ENCODE results near the gene ZC3H12A. TPM values are rescaled to one million over a fixed set of nuclear protein-coding genes. Genes with fewer than 3 reads are reported as not detected.

The ZC3H12A gene
- total and polyA plus RNA-seq, 11 donors = 1.8 to 8.5 (median 4.5) TPM

GRCh38 chr1:37442644-37443043 is 31.7 kb upstream of the ZC3H12A start:
- Histone ChIP-seq H3K4me3 (no peak overlapping the region), H3K27ac (no peak overlapping the region), H3K9me3 (no peaks in the 10 kb centered on the region), H3K4me1 (no peaks in the 10 kb centered on the region), H3K36me3 (no peaks in the 10 kb centered on the region), H3K27me3 (peaks cover 0 to 67% (median 12%) of the 10 kb centered on the region in 9 donors)
- intact Hi-C loops (cut with DNase I) = no loop called here
- WGBS, 4 donors = 59 to 71% (median 66%) methylated on average over 2 of the region's 2 CpGs
- no peak for DNase-seq
- no peak for ATAC-seq
- TF ChIP-seq POLR2A (IDR thresholded peaks at IDR 0.05) (no peak), CTCF (IDR thresholded peaks at IDR 0.05) (no peak)

- H3K27me3 ChIP-seq = peaks cover 0 to 39% (median 7%) of the 10 kb centered on the region in 9 donors
- intact Hi-C loops (cut with DNase I) = no loop called here
- ATAC-seq = no peak
- TF ChIP-seq CTCF (IDR thresholded peaks at IDR 0.05) (no peak), POLR2A (IDR thresholded peaks at IDR 0.05) (no peak)
- H3K4me1 ChIP-seq = peaks cover 0 to 7% (median 0%) of the 10 kb centered on the region in 12 donors
- 52 to 64% (median 59%) methylated on average over 6 of the region's 6 CpGs for WGBS, 4 donors
- no peaks in the 10 kb centered on the region for H3K36me3 ChIP-seq
- no peak for DNase-seq
- no peak overlapping the region for H3K4me3 ChIP-seq
- H3K9me3 ChIP-seq = no peaks in the 10 kb centered on the region
- no peak overlapping the region for H3K27ac ChIP-seq
These were observed 27.5 kb upstream of the ZC3H12A start for GRCh38 chr1:37446874-37447273.

- Histone ChIP-seq H3K4me1 (peaks cover 0 to 7% (median 0%) of the 10 kb centered on the region in 12 donors), H3K36me3 (no peaks in the 10 kb centered on the region), H3K27ac (no peak overlapping the region), H3K9me3 (no peaks in the 10 kb centered on the region), H3K4me3 (no peak overlapping the region), H3K27me3 (peaks cover 0 to 35% (median 7%) of the 10 kb centered on the region in 9 donors)
- no peak for ATAC-seq
- no peak for DNase-seq
- WGBS, 4 donors = 52 to 58% (median 57%) methylated on average over 2 of the region's 2 CpGs
- intact Hi-C loops (cut with DNase I) = no loop called here
- TF ChIP-seq POLR2A (IDR thresholded peaks at IDR 0.05) (no peak), CTCF (IDR thresholded peaks at IDR 0.05) (no peak)
These were observed 26.2 kb upstream of the ZC3H12A start for GRCh38 chr1:37448185-37448584.

GRCh38 chr1:37448691-37449417 is 25.5 kb upstream of the ZC3H12A start:
- H3K4me1 ChIP-seq = peaks cover 0 to 7% (median 0%) of the 10 kb centered on the region in 12 donors
- no peaks in the 10 kb centered on the region for H3K9me3 ChIP-seq
- ATAC-seq (no peak), DNase-seq (no peak)
- no peak overlapping the region for H3K27ac ChIP-seq
- intact Hi-C loops (cut with DNase I) = no loop called here
- no peak overlapping the region for H3K4me3 ChIP-seq
- TF ChIP-seq CTCF (IDR thresholded peaks at IDR 0.05) (no peak), POLR2A (IDR thresholded peaks at IDR 0.05) (no peak)
- H3K27me3 ChIP-seq = peaks cover 0 to 32% (median 6%) of the 10 kb centered on the region in 9 donors
- 53 to 62% (median 60%) methylated on average over 13 to 15 of the region's 15 CpGs for WGBS, 4 donors
- H3K36me3 ChIP-seq = no peaks in the 10 kb centered on the region
